HG02938 (cell line): ENCODE measurements around the gene SLF2.

Experiments used
- ATAC-seq: cut with Tn5 transposase; IDR thresholded peaks from one replicate; pipeline ENCODE4 v1.9.1; 2021; ENCODE audit warnings: mild to moderate bottlenecking, moderate library complexity; ENCODE audit not compliant: unreplicated experiment

SLF2 gene

DNA sequence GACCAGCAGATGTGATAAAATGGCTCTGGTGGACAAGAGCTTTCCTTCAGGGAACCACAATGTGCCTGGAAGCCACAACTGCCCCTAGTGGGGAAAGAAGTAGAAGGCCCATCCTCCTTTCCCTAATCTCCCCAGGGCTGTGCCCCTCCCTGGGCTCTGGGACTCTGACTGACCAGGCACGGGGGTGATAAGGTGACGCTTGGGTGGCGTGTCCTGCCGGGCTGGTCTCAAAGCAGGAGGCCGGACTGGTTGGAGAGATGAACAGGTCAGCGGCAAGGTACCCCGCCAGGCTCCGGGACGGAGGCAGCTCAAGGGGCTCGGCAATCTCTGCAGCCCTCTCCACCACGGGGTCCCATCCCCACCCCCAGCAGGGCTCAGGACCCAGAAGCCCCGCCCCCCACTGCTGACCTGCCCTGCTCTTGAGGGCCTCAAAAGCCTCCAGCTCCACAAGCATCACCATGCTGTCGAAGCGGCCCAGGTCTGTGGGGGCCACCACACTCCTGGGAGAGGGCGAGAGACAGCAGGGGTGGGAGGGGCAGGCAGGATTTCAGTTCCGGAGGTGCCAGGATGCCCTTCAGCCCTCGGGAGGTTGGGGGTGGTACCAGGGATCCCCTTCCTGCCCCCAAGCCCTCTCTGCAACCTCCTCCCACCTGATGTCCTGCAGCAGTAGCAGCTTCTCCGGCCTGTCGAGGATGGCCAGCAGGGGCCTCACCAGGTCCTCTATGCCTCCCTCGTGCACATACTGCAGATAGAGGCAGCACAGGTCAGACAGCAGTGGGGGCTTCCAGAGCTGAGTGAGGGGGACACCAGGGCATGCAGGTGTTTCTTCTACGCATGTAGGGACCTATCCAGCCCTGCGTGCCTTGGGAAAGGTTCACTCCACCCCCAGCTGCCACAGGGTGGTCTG lies 99.0 kb downstream of the SLF2 start:
- ATAC-seq, result no peak

DNA sequence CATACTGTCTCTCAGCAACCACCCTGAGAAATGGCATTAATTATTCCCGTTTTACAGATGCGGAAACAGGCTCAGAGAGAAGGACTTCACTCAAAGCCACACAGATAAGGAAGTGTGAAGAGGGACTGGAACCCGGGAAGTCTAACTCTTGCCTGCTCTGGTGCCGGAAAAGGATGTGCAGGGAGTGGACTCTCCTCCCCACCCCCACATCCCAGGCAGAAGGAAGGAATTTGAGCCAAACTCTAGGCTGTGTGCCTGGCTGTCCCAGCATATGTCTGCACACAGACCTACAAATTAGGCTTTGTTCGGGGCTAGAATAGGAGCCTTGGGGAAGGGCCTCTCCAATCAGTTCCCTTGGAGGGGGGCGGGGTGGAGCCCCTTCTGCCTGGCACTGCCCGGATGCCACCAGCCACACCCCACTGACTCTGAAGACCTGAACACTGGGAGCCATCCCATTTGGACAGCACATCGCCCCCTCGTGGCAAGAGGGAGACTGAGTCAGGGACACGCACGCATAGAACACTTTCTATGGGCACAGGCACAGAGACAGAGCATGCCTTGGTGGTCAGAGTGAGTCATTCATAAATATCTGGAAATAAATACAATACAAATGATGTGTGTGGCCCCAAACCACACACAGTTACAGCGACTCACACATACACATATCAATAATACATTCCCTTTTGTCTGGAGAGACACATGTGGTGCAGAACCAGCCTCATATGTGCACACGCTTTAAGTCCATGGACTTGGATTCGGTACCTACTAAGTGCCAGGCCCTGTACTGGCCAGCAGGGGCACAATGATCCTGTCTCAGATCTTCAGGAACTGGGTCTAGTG lies 100.0 kb downstream of the SLF2 start:
- ATAC-seq, result peak; percentile 67

DNA sequence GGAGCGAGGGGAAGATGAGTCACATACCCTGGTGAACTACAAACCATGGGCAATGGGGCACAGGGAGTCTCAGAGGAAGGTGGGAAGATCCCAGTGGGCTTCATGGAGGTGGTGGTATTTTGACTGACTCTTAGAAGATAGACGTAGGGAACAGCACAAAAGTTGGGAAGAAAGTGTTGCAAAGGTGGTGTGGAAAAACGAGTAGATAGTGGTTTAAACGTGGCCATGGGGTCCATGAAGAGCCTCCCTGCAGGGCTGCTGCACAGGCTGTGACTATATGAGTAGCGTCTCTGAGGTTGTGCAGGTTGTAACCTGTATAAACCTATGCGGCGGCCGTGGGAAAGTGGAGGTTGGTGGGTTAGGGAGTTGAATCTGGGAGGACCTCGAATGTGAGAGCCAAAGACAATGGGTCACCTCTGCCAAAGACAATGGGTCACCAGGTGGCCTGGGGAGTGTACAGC lies 100.6 kb downstream of the SLF2 start:
- ATAC-seq, result no peak

DNA sequence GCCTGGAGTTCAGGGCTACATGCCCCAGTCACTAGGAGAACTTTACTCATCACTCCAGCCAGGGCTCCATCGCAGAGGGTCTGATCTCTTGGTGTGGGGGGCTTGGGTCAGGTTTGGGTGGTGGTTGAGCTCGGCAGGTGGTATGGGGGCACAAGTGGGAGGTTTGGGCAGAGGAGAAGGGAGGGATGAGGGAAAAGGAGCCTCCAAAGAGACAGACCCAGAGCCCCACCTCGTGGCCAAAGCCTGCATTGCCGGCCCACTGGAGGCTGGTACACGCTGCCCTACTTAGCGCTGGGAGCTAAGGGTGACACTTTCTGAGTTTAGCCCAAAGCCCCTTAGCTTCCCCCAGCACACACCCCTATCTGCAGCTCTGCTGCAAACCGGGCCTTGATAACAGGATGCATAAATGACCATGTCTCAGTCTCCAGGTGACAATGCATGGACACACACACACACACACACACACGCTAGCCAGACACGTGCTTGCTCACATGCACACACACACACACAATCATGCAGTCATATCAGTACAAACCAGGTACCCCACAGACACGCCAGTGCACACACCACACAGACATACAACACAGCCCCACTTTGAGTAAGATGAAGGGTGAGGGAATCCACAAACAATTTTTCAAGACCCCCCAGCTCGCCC lies 101.6 kb downstream of the SLF2 start:
- ATAC-seq, result no peak
